Neural progenitor cell (in vitro differentiated cells): ENCODE measurements around the gene RFX3.

Experiments used
- EZH2 ChIP-seq: fragments of 200-600 bp; sonication (generic); IDR thresholded peaks from 2 replicates; pipeline ENCODE4 v1.6.1; 2017; ENCODE audit warnings: antibody characterized with exemption, mild to moderate bottlenecking, moderate library complexity
- EZH2phosphoT487 ChIP-seq: fragments of 200-600 bp; sonication (generic); IDR thresholded peaks from 2 replicates; pipeline ENCODE4 v1.6.1; 2017; ENCODE audit warnings: antibody characterized with exemption
- TF ChIP-seq, protein P1 (sequence below): fragments of 200-600 bp; sonication (generic); IDR thresholded peaks from 2 replicates; pipeline ENCODE4 v1.5.1; 2017; ENCODE audit warnings: antibody characterized with exemption, mild to moderate bottlenecking

DNA sequence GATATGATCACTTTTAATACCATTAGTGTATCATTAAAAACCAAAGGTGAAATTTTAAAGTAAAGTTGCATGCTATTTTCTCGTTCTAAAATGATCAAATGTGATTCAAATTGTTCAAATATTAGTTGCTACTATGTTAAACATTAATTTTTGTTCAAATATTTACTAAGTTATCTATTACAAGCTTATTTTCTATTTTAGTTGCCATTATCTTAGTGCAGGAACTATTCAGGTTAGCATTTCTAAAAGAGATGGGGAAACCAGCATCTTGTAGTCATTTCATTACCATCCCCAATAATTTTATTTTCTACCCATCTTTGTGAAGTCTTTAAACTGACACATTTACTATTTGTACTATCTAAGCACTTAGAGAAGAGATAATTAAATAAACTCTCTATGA lies 166.0 kb downstream of the RFX3 start:
- no peak for TF ChIP-seq EZH2
- TF ChIP-seq, protein P1, sequence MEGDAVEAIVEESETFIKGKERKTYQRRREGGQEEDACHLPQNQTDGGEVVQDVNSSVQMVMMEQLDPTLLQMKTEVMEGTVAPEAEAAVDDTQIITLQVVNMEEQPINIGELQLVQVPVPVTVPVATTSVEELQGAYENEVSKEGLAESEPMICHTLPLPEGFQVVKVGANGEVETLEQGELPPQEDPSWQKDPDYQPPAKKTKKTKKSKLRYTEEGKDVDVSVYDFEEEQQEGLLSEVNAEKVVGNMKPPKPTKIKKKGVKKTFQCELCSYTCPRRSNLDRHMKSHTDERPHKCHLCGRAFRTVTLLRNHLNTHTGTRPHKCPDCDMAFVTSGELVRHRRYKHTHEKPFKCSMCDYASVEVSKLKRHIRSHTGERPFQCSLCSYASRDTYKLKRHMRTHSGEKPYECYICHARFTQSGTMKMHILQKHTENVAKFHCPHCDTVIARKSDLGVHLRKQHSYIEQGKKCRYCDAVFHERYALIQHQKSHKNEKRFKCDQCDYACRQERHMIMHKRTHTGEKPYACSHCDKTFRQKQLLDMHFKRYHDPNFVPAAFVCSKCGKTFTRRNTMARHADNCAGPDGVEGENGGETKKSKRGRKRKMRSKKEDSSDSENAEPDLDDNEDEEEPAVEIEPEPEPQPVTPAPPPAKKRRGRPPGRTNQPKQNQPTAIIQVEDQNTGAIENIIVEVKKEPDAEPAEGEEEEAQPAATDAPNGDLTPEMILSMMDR: no peak
- TF ChIP-seq EZH2phosphoT487: no peak
